BJ (cell line): ENCODE data around the gene CNOT6. TPM values are rescaled to one million over a fixed set of nuclear protein-coding genes. Genes with fewer than 3 reads are reported as not detected.

Source experiments
- CTCF ChIA-PET: fragments of 350-600 bp; formaldehyde crosslinking; extraction: SDS; loops from one replicate; lab custom pipeline; 2021; ENCODE audit warnings: antibody characterized with exemption, inconsistent platforms; lab: Yijun Ruan, JAX
- POLR2A ChIA-PET: fragments of 300-600 bp; sonication (Branson Sonifier 250); formaldehyde crosslinking; extraction: SDS; loops from one replicate; lab custom pipeline; 2021; ENCODE audit warnings: antibody characterized with exemption; lab: Charles Lee
- DNase-seq: peaks from one replicate; pipeline ENCODE4 v3.0.0-alpha.2; 2011; ENCODE audit warnings: low read depth
- H3K27me3 ChIP-seq: 2 replicates; pipeline ENCODE4 v1.6.0; 2011; ENCODE audit warnings: low read length; ENCODE audit not compliant: control insufficient read depth, insufficient read depth
- H3K36me3 ChIP-seq: 2 replicates; pipeline ENCODE4 v1.5.1; 2011; ENCODE audit warnings: low read length; ENCODE audit not compliant: control insufficient read depth, insufficient read depth
- H3K4me3 ChIP-seq: 2 replicates; pipeline ENCODE4 v1.5.1; 2011; ENCODE audit warnings: low read depth, mild to moderate bottlenecking, control low read depth, low read length
- CTCF ChIP-seq: IDR thresholded peaks from 2 replicates; pipeline ENCODE4 v1.5.1; 2011; ENCODE audit warnings: low read depth, mild to moderate bottlenecking, control low read depth, inconsistent platforms, low read length, moderate library complexity; ENCODE audit not compliant: insufficient read depth
- polyA plus RNA-seq: library from polyadenylated mRNA; depleted of rRNA; stranded (reverse); fragments of >200 nt; gene quantifications from 2 replicates; pipeline ENCODE4 v1.2.3, GENCODE V29; 2011; rRNA removed
- small RNA-seq: library from RNA; depleted of rRNA; stranded (forward); fragments of <200 nt; gene quantifications from one replicate; pipeline ENCODE3, GENCODE V24; 2012; ENCODE audit warnings: low replicate concordance, low read depth; ENCODE audit not compliant: insufficient read length

CNOT6 gene
- polyA plus RNA-seq, 1 experiment: 3.9 TPM

DNA sequence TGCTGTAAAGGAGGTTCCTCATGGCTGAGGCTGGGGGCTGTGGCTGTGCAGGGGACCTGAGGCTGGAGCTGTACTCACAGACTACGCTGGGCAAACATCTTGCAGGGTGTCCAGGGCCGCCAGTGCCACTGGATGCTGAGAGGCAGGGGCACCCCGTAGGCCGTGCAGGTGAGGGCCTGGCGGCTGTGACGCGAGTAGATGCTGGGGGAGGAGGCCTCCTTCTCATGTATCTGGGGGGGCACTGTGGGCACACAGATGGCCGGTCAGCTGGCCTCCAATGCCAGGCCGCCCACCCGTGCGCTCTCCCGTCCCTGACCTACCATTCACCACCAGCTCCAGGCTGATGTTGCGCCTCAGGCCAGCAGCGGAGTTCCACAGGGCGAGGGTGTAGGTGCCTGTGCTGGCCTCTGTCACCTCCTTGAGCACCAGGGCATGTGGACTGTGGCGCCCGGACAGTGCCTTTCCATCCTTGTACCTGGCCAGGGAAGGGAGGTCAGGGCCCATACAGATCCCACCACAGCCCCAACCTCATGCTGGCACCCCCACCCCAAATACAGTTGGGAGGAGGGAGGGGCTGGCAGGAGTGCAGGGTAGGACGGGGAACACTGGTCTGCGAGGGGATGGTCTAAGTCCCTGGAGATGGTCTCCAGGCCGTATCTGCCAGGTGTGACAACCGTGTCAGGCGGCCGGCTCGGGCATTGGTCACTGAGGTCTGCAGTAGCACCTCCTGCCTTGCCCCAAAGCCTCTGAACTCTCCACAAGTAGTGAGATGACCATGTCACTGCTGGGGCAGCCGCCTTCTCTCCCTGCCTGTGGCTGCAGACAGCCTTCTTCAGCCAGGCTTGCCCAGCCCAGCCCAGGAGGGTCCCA lies 131.8 kb downstream of the CNOT6 start:
- DNase-seq: no peak
- H3K4me3 ChIP-seq: no peak overlapping the region
- CTCF ChIA-PET: no interaction called here
- no peak for TF ChIP-seq CTCF
- no peaks in the 10 kb centered on the region for H3K36me3 ChIP-seq
- POLR2A ChIA-PET: no interaction called here
- no peaks in the 10 kb centered on the region for H3K27me3 ChIP-seq

DNA sequence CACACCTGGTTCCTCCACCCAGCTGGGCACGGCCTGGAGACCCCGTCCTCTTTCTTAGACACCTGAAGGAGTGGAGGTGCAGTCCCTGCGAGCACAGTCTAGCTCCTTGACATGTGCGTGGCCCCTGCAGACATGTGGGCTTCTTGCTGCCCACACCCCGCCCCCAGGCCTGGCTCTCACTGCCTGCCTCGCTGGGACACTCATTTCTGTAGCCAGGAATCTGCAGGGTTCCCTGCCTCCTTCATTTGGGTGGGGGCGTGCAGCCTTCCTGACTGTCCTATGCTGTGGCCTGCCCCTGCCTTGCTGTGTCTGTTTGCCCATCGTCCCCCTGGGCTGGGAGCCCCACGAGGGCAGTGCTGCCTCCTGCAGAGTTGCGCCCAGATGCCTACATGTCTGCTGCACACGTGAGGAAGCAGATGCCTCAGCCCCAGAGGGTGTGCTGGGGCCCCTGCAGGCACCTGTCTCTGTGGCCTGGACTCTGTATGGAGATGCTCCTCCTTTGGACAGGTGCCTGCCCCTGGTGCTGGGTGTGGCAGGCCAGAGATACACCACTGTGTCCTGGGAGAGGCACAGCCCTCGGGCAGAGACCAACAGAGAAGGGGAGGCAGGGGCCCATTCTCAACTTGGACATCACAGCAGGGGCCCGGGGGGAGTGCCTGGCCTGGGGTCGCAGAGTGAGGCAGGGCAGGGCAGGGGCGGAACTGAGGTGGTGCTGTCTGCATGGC lies 132.6 kb downstream of the CNOT6 start:
- H3K36me3 ChIP-seq: no peaks in the 10 kb centered on the region
- H3K4me3 ChIP-seq: no peak overlapping the region
- TF ChIP-seq CTCF: no peak
- H3K27me3 ChIP-seq: no peaks in the 10 kb centered on the region
- ChIA-PET CTCF (no interaction called here), POLR2A (no interaction called here)
- no peak for DNase-seq

- Histone ChIP-seq H3K36me3 (no peaks in the 10 kb centered on the region), H3K4me3 (no peak overlapping the region), H3K27me3 (no peaks in the 10 kb centered on the region)
- no peak for DNase-seq
- TF ChIP-seq CTCF: no peak
- ChIA-PET CTCF (no interaction called here), POLR2A (no interaction called here)
Observed at GRCh38 chr5:180627386-180628120, 133.4 kb downstream of the CNOT6 start.

Small RNA genes within 50 kb of the gene (small RNA-seq; reads per million reads assigned to genes)
- not detected for gene RNU6-525P

Other genes starting within 250 kb of the CNOT6 start
- gene MAPK9, start 202.3 kb upstream of the CNOT6 start, polyA plus RNA-seq: 31.6 and 35.0 TPM in 2 replicates
- 4.7 and 6.1 TPM in 2 replicates for gene GFPT2, start 141.0 kb upstream of the CNOT6 start, polyA plus RNA-seq
- gene SCGB3A1, start 97.1 kb downstream of the CNOT6 start, polyA plus RNA-seq: not detected in 2 replicates
- gene FLT4, start 155.2 kb downstream of the CNOT6 start, polyA plus RNA-seq: 0.09 and 0.27 TPM in 2 replicates
- gene OR2Y1, start 245.7 kb downstream of the CNOT6 start, polyA plus RNA-seq: not detected in 2 replicates